WI38 (cell line): ENCODE measurements around the gene GLRX.

Experiments
- H3K4me3 ChIP-seq: 2 replicates; pipeline ENCODE4 v1.5.1; 2011; ENCODE audit warnings: low read depth, mild to moderate bottlenecking, control low read depth, low read length
- TF ChIP-seq, protein P1 (sequence below): IDR thresholded peaks from 2 replicates; pipeline ENCODE4 v1.5.1; 2012; ENCODE audit warnings: low read depth, mild to moderate bottlenecking, control low read depth, low read length

Gene GLRX

DNA sequence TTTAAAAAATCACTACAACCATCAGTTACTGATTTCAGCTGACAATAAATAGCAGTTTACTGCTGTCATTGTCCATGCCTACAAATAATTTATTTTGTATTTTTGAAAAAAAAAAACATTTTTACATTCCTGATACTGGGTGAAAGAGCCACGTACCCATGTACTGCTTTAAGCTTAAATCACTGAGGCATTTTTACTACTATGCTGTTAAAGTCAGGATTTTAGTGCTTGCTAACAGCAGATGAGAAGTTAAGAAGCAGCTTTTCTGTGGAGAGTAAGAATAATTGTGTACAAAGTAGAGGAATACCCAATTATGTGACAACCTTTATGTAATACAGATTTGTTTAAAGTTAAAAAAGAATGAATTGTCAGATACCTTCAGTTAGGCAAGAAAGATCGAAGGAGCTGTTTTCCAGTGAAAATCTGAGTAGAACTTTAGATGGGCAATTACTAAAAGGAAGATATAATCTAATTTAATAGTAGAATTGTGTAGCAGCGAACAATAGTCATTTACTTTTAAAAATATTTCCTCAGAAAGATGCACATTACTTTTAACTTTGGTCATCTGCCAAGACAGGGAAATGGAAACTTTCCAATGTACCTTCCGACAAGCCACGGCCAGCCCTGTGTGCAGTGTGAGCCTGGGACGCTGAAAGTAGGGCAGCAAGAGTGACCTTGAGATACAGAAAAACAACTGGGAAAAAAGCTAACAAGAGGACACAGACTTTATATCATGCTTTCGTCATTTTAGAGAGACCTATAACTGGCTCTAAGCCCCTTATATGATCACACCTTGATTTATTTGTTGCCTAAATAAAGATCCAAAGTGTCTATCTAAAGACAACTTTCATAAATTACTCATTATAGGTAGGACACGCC, 51.5 kb downstream of the GLRX start:
- no peak overlapping the region for H3K4me3 ChIP-seq
- TF ChIP-seq, protein P1, sequence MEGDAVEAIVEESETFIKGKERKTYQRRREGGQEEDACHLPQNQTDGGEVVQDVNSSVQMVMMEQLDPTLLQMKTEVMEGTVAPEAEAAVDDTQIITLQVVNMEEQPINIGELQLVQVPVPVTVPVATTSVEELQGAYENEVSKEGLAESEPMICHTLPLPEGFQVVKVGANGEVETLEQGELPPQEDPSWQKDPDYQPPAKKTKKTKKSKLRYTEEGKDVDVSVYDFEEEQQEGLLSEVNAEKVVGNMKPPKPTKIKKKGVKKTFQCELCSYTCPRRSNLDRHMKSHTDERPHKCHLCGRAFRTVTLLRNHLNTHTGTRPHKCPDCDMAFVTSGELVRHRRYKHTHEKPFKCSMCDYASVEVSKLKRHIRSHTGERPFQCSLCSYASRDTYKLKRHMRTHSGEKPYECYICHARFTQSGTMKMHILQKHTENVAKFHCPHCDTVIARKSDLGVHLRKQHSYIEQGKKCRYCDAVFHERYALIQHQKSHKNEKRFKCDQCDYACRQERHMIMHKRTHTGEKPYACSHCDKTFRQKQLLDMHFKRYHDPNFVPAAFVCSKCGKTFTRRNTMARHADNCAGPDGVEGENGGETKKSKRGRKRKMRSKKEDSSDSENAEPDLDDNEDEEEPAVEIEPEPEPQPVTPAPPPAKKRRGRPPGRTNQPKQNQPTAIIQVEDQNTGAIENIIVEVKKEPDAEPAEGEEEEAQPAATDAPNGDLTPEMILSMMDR = no peak

DNA sequence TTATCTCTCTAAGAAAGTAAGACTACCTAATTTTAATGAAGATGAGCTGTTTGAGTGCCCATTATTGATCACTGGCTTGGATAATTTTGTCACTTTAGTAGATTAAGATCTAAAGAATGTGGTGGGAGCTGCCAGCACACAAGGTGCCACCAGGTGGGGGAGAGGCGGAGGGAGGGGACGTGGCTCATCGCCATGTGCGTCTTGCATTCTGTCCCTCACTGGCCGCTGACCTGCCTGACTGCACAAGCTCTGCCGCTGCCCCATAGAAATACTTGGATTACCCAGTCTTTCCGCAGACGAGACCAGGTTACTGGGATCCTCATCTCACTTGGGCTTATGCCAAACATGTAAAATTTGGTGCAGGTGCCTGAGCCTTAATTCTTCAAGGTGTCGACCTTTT, 53.8 kb downstream of the GLRX start:
- TF ChIP-seq, protein P1 = no peak
- no peak overlapping the region for H3K4me3 ChIP-seq

DNA sequence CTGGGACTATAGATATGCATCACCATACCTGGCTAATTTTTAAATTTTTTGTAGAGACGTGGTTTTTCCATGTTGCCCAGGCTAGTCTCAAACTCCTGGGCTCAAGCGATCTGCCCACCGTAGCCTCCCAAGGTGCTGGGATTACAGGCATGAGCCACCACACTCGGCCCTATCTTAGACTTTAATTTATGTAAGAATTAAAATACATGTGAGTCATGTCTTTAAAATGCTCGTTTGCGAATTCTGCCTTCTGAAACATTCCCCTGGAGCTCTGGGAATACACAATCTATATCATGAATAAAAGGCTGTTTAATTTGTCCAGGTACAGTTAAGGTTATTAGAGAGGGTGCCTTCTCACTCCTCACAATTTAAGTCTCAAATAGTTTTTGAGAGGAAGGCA, 58.6 kb downstream of the GLRX start:
- TF ChIP-seq, protein P1 = no peak
- H3K4me3 ChIP-seq = no peak overlapping the region
